ENCODE measurements around the gene TRAK1.

TRAK1 gene

GRCh38 chr3:42216302-42216701, 125.1 kb downstream of the TRAK1 start:
- DNase-seq: no peak

DNA sequence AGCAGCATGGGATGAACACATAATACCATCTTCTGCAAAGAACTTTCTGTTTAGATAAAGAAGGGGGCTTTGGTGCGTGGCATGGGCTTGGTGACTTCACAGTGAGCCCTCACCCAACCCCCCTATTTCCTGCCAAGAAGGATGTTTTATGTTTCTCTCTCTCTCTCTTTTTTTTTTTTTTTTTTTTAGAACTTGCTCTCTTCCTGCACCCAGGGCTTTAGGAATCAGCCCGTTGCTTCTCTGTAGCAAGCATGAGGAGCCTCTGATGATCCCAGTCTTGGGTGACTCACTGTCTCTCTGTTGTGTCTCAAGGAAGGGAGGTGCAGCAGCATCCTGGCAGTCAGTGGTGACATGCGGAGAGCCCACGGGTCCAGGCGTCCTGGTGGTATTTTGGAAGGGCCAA, 125.8 kb downstream of the TRAK1 start:
- DNase-seq: no peak

DNA sequence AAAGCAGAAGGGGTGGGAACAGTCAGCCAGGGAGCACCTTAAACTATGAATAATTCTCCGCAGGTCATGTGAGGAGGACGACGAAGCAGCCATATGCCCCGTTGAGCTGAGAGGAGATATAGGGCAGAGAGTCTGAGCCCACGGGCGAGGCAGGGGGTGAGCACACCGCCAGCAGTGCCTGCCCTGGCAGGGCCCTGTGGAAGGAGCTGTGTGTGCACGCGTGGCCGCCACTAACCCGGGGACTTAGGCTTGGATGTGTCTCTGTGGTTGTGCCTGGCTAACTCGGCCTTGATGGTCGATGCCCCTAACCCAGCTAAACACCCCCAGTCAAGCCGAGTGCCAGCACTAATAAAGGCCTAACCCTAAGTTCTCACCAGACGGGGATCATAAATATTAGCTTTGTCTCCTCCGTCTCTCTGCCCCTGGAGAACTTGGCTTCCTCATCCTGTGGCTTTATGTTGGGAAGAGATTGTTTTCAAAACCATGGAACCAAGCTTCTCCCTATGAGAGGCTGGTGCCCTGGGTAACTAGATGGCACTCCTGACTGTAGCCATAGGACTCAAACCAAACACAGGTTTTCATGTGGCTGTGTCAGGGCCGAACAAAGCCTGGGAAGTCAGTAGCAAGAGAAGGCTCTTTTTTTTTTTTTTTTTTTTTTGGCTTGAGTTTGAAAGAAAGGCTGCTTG, 129.4 kb downstream of the TRAK1 start:
- no peak for DNase-seq

DNA sequence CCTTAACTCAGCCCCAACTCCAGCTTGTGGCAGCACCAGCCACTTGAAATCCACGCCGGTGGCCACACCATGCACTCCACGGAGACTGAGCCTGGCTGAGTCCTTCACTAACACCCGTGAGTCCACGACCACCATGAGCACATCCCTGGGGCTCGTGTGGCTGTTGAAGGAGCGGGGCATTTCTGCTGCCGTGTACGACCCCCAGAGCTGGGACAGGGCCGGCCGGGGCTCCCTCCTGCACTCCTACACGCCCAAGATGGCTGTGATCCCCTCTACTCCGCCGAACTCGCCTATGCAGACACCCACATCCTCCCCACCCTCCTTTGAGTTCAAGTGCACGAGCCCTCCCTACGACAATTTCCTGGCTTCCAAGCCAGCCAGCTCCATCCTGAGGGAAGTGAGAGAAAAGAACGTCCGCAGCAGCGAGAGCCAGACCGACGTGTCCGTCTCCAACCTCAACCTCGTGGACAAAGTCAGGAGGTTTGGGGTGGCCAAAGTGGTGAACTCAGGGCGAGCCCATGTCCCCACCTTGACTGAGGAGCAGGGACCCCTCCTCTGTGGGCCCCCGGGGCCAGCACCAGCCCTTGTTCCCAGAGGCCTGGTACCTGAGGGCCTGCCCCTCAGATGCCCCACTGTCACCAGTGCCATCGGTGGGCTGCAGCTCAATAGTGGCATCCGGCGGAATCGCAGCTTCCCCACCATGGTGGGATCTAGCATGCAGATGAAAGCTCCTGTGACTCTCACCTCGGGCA, 132.0 kb downstream of the TRAK1 start:
- no peak for DNase-seq

GRCh38 chr3:42224178-42224577, 133.0 kb downstream of the TRAK1 start:
- no peak for DNase-seq

DNA sequence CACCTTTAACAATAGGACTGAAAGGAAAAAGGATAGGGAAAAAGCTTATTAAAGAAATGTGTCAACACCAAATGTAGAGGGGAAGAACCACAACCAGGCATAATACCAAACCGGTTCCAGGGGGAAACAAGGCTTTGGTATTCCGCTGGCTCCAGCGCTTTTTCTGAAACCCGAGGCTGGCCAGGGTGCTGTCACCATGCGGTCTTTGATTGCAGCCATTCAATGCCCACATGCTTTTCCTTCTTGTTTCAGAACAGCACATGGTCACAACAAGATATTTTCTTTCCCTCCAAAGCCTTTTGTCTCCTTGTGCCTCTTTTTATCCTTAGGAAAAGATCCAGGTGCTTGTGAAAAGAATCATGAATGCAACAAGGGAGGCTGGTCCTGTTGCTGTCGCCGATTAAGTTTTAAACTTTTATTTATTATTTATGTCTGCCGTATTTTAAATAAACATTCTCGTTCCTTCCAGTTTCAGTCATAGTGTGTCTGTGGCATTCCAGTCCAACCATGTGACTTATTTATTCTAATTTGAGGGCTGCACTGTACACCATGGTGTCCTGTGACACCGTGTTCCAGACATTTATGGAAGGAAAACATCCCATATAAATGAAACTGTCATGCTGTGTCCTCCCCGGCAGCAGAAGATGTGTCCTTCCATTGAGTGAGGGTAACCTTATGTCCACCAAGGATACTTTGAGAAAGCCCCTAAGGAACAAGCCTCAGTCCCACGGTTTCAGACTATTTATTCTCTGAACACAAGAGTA, 133.7 kb downstream of the TRAK1 start:
- DNase-seq: no peak

- DNase-seq: no peak
Measured at GRCh38 chr3:42225486-42226363, 134.6 kb downstream of the TRAK1 start.

DNA sequence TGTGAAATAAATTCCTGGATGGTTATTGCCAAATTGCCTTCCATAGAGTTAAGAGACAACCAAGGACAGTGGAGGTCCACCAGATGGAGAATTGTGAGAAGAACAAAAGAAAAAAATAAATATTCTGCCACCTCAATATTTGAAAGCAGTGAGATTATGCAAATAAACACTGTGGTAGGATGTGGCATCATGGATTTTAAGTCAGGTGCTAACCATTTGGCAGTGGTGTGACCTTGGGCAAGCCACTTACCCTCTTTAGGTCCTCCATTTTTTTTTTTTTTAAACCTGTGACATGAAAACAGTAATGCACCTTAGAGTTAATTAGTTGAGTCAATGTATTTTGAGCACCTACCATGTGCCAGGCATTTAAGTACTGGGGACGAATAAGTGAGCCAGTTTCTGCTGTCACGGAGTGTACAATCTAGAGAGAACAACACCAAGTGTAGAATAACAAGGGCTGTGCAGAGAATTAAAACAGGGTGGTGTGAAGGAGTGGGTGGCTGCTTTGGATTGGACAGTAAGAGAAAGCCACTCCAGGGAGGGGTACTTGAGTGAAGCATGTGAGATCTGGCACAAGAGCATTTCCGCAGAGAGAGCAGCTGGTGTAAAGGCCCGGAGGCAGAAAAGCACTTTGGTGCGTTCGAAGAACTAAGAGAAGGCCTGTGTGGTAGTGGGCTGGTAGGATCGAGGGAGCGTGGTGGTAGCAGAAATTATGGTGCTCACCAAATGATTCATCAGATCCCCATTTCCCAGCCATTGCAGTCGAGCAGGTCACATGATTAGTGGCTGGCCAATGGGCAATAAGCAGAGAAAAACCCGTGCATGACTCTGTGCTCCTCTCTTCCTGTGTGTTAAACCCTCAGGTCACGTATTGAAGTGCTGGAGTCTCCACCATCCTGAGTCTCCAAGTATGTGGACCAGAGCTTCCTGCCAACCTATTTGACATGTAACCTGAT, 135.6 kb downstream of the TRAK1 start:
- no peak for DNase-seq

DNA sequence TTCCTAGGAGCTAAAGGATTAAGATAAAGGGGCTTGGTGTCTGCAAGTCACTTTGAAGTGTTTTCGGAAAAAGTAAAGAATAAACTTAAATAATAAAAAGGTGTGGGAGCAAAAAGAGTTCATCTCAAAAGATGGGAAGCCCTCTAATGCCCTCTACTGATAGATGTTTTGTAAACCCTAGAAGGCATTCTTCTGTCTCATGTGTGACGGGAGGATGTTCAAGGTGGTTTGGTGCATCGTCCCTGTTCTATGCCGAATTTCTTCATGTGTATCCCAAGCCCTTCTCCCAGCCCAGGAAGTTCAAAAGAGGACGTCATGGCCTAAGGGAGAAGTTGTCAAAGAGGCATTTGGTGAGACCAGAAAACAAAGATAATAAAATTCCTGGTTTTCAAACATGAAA, 137.6 kb downstream of the TRAK1 start:
- DNase-seq: no peak

DNA sequence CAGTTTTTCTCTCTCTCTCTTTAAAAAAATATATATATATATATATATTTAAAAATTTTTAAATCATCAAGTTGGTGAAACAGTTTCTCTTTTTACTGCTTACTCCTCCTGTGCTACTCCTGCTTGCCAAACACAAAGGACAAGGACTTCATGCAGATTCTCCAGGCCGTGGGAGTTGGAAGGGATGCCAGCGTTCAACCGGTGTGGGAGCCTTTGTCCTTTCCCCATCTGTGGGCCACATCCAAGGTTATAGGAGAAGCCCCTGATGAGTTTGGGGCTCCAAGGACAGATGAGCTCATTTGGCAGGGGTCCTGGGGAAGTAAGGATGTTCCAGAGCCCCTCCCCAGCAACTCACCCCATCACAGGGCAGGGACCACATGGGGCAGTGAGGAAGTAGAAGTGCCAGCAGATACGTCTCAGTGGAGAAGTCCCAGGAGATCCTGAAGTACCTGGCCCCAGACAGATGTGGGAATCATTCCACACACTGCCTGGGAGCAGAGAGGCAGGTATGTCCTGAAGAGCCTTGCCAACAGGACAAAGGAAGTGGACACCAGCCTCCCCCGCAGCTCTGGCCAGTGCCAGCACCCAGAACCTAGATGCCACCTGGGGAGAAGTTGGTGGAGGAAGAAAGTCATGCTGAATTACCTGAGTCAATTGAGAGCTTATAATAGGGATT, 138.2 kb downstream of the TRAK1 start:
- DNase-seq: no peak

DNA sequence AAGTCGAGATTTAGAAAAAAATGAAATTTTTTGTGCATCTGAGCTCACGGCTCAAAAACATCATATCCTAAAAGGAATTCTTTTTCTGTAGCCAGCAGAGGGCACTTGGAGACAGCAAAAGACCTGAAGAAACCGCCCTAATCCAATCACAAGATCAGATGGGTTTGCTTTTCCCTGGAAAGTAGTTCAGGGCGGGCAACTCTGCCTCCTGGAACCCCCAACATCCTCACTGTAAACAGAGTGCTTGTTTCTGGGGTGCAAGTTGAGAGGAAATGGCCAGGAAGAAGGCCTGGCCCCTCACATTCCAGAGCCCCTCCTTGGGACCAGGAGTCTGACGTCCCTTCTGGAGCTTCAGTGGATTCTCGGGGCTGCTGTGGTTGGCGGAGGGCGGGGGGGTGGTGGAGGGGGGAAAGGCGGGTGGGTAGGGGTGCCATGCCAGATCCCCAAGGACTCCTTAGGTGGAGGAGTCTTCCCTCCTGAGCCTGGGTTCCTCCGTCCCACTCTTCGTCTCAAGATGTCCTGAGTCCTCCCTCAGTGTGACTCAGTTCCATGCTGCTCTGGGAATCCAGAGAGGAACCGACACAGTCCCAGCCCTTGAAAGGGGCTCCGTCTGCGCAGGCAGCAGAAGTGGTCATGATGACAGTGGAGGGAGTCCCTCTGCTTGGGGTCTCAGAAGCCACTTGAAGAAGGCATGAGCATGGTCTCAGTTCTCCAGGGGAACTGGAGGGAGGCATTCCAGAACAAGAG, 139.0 kb downstream of the TRAK1 start:
- DNase-seq: no peak

GRCh38 chr3:42230860-42231259, 139.7 kb downstream of the TRAK1 start:
- no peak for DNase-seq

DNA sequence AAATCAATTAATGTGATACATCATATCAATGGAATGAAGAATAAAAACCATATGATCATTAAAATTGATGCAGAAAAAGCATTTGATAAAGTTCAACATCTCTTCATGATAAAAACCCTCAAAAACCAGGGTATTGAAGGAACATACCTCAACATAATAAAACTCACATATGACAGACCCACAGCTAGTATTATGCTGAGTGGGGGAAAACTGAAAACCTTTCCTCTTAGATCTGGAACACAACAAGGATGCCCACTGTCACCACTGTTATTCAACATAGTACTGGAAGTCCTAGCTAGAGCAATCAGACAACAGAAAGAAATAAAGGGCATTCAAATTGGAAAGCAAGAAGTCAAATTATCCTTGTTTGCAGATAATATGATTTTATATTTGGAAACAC, 144.4 kb downstream of the TRAK1 start:
- no peak for DNase-seq

- DNase-seq: no peak
Measured at GRCh38 chr3:42236611-42237010, 145.5 kb downstream of the TRAK1 start.

DNA sequence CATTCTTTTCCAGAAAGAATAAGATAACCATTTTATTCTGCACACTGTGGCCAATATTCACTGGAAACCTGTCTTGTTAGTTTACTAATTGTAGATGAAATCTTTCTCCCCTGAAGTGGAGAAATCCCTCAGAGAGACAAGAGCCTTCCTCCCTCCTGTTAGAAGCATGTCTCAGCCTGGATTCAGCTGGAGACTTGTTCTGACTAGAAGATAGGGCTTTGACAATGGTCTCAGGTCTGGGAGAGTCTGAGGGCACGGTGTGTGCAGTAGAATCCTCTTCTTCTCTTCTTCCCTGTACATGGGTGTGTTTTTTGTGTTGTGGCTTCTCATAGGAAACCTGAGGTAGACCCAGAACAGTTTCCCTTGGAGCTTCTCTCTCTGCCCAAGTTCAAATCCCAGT, 154.9 kb downstream of the TRAK1 start:
- DNase-seq: no peak

GRCh38 chr3:42247576-42248027, 156.4 kb downstream of the TRAK1 start:
- DNase-seq: peak; percentile 58

DNA sequence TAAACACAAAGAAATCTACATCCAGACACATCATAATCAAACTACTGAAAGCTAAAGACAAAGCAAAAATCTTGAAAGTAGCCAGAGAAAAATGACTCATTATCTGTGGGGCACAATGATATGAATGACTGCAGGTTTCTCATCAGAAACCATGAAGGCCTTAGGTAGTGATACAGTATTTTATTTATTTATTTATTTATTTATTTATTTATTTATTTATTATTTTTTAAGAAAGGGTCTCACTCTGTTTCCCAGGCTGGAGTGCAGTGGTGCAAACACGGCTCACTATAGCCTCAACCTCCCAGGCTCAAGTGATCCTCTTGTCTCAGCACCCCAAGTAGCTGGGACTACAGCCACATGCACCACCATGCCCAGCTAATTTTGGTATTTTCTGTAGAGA, 159.6 kb downstream of the TRAK1 start:
- no peak for DNase-seq

DNA sequence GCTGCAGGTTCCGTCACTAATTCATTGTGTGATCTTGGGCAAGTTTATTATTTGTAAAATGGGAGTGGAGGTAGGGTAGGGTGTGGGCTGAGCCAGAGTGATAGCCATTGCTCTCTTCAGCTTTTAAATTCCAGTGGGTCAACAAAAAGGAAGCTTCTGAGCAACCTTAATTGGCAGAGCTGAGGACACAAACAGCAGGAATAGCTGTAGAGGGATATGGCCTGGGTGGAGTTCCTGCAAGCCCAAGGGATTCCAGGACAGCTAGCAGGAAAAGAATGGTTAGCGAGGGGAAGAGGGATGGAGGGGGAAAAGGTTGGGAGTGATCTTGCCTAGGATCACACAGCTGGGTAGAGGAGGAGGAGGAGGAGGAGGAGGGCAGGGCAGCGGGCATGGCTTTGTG, 163.4 kb downstream of the TRAK1 start:
- DNase-seq: no peak

GRCh38 chr3:42256135-42256819, 165.1 kb downstream of the TRAK1 start:
- DNase-seq: no peak

GRCh38 chr3:42257007-42257406, 165.8 kb downstream of the TRAK1 start:
- no peak for DNase-seq
